C1 segment of cervical spinal cord (tissue), 14 donors: ENCODE measurements around the gene SNRPD3.
A peak's percentile ranks its signal among the peaks of the same experiment; 100 is the strongest.
"Not testable (repeated sequence)": the region's sequence is repeated elsewhere in the genome, so short reads cannot be mapped to it uniquely, and the experiment has no call there.

Source experiments
- DNase-seq, 14 donors: peaks; one replicate each; lab custom pipeline; 2025; lab: John Stamatoyannopoulos, UW

Gene SNRPD3

DNA sequence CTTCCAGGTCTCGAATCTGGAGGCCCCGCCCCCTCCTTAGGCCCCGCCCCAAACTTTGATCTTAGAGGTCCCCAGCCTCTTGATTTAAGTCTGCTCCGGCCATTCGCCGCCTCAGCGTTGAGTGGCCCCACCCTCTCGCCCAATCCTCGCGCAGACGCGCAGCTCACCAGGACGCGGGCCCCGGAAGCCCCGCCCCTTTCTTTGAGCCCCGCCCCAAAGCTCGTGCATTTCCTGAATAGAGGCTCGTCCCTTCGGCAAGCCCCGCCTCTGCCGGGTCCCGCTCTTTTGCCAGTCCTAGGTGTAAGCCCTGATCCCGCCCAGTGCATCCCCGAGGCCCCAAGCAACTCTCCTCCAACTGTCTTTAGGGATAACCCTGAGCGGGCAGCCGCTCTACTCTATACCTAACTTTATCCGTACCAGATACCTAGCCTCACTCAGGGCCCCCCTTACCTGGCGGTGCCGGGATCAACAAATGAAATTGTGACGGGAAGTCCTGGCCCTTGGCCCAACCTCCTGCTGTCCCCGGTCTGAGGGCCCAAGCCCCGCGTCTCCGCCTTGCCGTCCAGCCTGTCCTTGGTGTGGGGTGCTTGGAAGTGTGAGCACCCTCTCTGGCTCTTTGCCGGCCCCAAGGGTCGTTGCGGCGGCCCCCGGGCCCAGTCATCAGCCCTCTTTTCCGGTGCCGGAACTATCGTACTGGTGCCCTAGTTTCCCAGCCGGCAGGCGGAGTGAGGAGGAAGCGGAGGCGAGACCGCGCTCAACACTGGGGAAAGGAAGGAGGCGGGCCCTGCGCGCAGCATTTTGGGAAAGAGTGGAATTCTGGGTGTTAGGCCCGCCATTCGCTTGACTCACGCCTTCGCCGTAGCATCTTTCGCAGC, at the start of gene SNRPD3:
TSS of gene SNRPD3 (plus strand) at position 835 of the 875 bp plus-strand sequence. CDS start 1,676 bp downstream, outside the sequence.
- peak; percentile 85 to 100 (median 99) for DNase-seq

DNA sequence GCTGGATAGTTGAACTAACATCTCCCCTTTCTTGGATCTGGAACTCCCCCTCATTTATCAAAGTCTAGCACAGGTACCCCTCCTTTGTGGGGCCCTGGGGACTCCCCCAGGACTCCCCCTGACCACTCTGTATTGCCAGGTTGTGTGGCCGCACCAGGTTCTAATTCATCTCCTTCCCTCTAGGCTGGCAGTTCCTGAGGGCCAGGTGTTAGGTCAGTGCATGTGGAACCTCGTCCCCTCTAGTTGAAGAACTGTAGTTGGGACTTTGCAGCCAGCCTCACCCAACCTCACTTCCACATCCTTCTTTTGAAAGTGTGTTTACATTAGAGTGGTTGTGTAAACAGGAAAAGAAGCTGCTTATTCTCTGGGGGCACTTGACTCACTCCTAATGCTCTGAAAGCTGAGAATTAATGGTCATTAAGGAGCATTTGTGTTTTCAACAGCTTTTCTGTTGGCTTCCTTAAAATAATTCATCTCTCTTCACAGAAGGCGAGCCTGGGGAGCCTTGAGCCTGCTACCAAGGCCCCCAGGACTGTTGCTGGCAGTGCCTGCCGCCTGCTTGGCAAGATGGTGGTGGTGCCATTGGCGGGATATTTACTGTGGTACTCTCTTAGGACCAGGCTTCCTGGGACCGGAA, 48.9 kb upstream of the SNRPD3 start:
- DNase-seq = no peak

GRCh38 chr22:24507716-24508115, 48.1 kb upstream of the SNRPD3 start:
- no peak for DNase-seq

DNA sequence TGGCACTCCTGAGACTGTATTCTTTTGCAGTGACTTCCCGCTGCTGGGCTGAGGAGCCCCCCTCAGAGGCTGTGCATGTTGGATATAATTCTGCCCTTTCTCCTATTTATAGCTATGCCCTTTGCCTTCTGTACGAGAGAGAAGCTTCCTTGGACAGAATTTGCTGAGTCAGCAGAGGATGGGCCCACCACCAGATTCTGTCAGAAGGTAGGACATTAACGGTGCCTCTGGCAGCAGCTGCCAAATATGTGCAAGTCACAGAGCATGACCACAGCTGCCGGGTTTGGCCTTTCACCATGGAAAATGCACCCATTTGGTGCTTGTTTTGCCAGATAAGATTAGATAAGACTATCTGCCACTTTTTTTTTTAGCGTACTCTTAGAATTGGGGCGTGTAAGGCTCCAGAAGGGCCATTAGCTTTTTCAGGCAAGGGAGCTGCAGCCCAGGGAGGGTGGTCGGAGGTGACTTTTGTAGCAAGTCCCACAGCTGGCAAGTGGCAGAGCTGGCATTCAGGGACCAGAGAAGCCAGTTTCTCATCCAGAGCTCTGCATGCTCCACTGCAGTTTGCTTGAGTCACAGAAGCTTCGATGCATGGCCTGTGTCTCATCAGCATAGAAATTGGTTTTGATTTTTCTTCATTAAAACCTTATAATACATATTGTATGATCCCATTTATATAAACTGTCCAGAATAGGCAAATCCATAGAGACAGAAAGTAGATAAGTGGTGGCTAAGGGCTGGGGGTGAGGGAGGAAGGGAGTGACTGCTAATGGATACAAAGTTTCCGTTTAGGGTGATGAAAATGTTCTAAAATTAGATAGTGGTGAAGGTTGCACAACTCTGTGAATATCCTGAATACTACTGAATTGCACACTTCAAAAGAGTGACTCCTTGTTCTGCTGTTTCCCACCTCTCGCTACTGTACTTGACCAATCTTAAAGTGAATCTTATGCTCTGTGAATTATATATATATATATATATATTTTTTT, 44.9 kb upstream of the SNRPD3 start:
- no peak for DNase-seq

DNA sequence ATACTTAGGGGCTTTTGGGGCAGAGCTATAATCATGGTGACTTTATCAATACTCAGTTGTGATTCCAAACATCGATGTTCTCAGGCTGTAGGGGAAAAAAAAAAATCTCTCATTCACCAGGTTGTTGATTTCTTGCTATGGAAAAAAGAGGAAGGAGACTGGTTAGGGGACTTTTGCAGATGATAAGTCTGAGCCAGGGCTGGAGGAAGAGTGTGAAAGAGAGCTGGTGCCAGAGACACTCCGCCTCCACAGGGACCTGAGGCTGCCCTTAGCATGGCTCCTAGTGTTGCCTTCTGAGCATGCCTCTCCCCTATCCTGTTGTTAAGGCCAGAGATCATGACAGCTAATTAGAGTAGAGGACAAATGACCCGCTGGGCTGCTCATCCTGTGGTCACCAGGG, 43.8 kb upstream of the SNRPD3 start:
- DNase-seq = no peak

DNA sequence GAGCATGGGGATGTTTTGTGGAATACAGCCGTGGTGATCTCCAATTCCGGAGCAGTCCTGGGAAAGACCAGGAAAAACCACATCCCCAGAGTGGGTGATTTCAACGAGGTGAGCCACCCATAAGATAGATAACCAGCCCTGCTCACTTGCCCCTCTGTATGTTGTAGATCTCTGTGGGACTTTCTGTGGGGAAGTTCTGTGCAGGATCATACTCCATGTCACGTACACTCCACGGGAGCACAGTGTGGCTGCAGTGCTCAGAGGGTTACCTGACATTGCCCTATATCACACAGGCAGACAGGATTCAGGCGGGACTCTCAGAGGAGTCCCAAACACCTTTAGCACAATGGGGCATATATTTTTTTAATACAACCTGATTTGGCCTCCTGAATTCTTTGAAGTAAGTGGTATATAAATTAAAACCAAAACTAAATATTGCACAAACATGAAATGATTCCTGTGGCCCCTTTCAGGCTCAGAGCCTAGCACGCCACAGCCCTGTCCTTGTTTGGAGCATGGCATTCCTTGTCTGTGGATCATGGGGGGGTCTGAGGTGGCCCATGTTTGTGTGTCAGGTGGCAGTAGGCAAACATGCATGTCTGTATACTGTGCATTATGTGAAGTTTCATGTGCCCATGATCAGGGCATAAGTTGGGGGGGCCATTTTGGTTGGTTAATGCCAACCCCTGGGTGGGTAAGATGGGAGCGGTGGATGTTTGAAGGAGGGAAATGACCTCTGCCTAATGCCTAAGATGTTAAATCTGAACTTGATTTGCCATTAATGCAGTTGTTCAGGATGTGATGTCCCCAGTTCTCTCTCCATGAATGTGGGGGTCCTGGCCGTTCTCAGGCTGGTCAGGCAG, 42.2 kb upstream of the SNRPD3 start:
- no peak for DNase-seq

GRCh38 chr22:24514241-24515026, 41.4 kb upstream of the SNRPD3 start:
- no peak for DNase-seq

- no peak for DNase-seq
Observed at GRCh38 chr22:24515027-24515338, 40.8 kb upstream of the SNRPD3 start.

DNA sequence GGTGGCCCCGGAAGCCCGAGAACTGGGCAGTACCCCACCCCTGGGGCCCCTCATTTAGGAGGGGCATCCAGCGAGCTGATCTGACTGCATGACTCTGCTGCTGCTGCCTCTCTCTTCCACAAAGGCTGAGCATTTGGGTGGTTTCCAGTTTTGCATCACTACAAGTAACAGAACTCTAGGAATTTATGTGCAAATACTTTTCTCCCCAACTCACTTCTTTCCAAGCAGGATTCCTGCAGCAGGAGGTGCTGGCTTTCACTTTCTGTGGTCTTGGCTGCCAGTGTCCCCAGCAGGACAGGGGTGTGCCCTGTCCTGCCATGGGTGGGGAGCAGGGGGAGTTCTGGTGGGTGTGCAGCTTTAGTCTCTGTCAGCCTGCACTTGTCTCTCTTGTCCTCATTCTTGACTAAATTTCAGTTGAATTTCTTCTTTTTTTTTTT, 39.5 kb upstream of the SNRPD3 start:
- no peak for DNase-seq

- DNase-seq = no peak
Observed at GRCh38 chr22:24517446-24517845, 38.4 kb upstream of the SNRPD3 start.

GRCh38 chr22:24518228-24518627, 37.6 kb upstream of the SNRPD3 start:
- DNase-seq = no peak

GRCh38 chr22:24518771-24519485, 36.9 kb upstream of the SNRPD3 start:
- no peak for DNase-seq

DNA sequence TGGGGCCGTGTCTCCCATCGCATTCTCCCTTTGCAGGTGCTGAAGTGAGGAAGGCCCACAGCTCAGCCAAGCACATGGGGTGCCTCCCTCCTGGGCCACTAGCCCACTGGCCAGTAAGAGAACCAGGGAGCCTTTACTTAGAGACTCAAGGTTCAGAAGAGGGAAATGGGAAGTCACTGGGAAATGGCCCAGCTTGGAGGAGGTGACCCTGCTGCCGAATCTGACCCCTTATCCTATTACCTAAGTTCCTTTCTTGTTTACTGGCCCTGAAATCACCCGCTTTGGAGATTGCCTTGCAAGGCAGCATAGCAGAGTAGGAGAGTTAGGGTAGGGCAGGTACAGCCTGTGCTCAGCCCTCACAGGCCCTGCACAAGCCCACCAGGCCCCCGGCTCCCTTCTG, 36.3 kb upstream of the SNRPD3 start:
- no peak for DNase-seq

- DNase-seq = peak in 1 of 14 donors; percentile 60
Observed at GRCh38 chr22:24521791-24522245, 34.0 kb upstream of the SNRPD3 start.

- DNase-seq = no peak
Observed at GRCh38 chr22:24523873-24524272, 31.9 kb upstream of the SNRPD3 start.

GRCh38 chr22:24525416-24526037, 30.3 kb upstream of the SNRPD3 start:
- DNase-seq = peak in 11 of 14 donors; percentile 8 to 61 (median 30)

GRCh38 chr22:24526191-24526590, 29.6 kb upstream of the SNRPD3 start:
- no peak for DNase-seq

- no peak for DNase-seq
Observed at GRCh38 chr22:24529898-24530297, 25.9 kb upstream of the SNRPD3 start.

- DNase-seq = not testable (repeated sequence)
Observed at GRCh38 chr22:24530968-24531367, 24.8 kb upstream of the SNRPD3 start.
